Measurements from ENCODE around the gene ARHGEF17.

ARHGEF17 gene

DNA sequence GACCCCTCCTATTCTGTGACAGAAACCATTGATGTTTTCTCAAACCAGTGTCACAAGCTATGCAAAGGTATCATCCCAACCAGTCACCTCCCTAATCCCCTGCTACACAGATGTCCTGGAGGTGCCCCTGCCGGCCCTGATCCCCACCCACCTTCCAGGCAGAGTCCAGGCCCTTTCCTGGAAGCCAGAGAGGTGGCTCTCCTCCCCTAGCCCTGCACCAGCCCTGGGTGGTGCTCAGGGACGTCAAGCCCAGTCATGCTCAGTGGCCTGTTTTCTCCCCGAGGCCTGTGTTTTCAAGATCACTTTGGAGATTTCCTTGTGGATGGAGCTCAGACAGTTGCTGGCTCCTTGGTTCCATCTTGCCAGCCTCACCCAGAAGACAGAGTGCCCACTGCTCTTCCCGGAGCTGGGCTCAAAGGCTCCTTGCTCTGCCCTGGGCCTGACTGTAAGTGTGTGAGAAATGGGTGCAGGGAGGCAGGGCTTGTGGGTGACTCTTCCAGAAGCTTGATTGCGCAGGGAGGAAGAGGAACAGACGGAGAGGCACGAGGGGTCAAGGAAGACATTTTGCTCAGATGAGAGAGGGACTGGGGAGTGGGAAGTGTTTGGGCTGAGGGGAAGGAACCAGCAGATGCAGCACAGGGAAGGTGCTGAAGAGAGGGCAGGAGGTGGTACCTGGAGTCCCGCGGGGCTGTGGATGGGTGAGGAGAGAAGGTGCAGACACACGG lies 24.6 kb upstream of the ARHGEF17 start:
- DNase-seq (ENCODE audit: low read depth, low spot score) = no peak
- in situ Hi-C loops (cut with HindIII; ENCODE audit: low sequenced_read_pairs) = no loop called here
- H3K4me3 ChIP-seq (ENCODE audit: low read depth, low read length) = no peak overlapping the region
- TF ChIP-seq, protein P1, sequence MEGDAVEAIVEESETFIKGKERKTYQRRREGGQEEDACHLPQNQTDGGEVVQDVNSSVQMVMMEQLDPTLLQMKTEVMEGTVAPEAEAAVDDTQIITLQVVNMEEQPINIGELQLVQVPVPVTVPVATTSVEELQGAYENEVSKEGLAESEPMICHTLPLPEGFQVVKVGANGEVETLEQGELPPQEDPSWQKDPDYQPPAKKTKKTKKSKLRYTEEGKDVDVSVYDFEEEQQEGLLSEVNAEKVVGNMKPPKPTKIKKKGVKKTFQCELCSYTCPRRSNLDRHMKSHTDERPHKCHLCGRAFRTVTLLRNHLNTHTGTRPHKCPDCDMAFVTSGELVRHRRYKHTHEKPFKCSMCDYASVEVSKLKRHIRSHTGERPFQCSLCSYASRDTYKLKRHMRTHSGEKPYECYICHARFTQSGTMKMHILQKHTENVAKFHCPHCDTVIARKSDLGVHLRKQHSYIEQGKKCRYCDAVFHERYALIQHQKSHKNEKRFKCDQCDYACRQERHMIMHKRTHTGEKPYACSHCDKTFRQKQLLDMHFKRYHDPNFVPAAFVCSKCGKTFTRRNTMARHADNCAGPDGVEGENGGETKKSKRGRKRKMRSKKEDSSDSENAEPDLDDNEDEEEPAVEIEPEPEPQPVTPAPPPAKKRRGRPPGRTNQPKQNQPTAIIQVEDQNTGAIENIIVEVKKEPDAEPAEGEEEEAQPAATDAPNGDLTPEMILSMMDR (IDR thresholded peaks at IDR 0.05; ENCODE audit: low read depth, low read length) = no peak

DNA sequence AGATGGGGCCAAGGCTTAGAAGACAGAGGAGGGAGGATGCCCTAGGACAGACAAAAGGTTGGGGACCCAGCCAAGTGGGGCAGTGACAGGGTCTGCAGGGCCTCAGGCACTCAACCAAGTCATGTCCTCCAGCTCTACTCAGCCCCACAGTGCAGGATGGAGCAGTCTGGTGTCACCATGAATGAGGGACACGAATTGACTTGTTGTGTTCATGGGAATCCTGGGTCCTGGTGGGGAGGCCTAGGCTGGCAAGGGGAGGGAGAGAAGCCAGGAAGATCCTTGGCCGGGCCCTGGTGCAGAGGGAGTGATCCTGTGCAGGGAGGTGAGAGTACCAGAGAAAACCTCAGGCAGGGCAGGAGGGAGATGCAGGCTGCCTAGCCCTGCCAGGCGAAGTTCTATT lies 24.0 kb upstream of the ARHGEF17 start:
- in situ Hi-C loops (cut with HindIII; ENCODE audit: low sequenced_read_pairs) = no loop called here
- DNase-seq (ENCODE audit: low read depth, low spot score) = no peak
- TF ChIP-seq, protein P1 (IDR thresholded peaks at IDR 0.05; ENCODE audit: low read depth, low read length) = no peak
- H3K4me3 ChIP-seq (ENCODE audit: low read depth, low read length) = no peak overlapping the region

DNA sequence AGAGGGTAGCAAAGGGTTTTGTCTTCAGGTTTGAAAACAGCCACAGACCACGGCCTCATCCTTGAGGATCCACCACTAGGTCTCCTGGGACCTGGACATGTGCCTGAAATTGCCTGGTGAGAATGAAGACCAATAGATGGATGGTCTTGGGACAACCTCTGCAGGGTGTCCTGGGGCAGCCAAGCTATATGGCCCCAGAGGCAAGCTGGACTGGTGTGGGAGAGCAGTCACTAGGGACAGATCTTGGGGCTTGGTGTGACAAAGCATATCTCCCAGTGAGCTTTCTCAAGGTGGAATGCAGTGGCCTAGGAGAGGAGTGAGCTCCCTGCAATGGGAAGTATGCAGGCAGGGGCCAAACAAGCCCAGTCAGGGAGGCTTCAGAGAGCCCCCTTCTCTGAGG lies 22.4 kb upstream of the ARHGEF17 start:
- TF ChIP-seq, protein P1 (IDR thresholded peaks at IDR 0.05; ENCODE audit: low read depth, low read length) = no peak
- DNase-seq (ENCODE audit: low read depth, low spot score) = no peak
- in situ Hi-C loops (cut with HindIII; ENCODE audit: low sequenced_read_pairs) = no loop called here
- H3K4me3 ChIP-seq (ENCODE audit: low read depth, low read length) = no peak overlapping the region

DNA sequence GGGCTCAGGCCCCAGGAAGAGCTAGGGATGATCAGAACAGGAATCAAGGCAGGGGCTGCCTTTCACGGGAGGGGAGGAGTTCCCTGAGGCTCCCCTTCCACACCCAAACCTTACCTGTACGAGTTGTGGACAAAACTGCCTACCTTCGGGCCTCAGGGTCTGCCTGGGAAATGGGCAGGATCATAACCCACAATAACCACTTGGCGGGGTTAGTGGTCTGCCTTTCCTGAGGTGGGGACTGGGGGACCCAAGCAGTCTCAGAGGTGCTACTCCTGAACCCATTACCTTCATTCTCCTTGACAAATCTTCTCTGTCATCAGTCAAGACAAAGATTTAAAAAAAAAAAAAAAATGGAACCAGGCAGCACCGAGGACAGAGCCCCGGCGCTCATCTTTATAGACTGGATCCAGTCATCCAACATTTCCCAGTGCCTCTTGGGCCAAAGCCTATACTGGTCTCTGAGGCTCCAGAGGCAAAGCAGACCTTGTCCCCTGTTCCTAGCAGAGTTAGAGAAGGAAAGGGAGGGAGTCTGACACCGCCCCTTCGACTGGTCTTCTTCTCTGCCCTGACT lies 21.8 kb upstream of the ARHGEF17 start:
- in situ Hi-C loops (cut with HindIII; ENCODE audit: low sequenced_read_pairs) = no loop called here
- H3K4me3 ChIP-seq (ENCODE audit: low read depth, low read length) = no peak overlapping the region
- TF ChIP-seq, protein P1 (IDR thresholded peaks at IDR 0.05; ENCODE audit: low read depth, low read length) = no peak
- no peak for DNase-seq (ENCODE audit: low read depth, low spot score)

DNA sequence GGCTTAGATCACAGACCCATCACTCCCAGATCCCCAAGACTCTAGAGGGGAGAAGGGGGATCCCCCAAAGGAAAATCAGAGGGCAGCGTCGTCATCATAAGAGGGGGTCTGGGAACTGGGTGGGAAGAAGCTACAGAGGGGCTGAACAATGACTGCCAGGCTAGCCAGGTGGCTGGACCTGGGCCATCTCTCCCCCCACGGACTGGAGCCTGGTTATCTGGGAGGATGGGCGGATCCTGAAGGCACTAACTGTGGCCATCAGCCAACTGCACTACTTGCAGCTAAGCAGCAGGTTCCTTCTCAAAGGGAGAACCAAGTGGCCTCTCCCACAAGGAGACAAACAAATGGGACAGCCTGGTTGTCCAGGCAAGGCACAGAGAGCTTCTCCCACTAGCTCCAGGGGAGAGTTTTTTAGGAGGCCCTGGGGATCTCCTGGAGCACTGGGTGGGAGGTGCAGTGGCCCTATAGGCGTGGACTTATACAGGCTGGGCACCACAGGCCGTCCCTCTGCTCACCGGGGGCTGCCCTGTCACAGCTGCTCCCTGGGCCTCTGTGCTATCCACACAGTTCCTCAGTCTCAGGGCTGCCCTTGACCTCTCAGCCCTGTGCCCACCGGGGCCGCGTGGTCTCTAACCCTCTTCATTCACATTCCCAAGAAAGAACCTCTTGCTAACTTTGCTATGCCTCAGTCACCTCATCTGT lies 20.5 kb upstream of the ARHGEF17 start:
- H3K4me3 ChIP-seq (ENCODE audit: low read depth, low read length) = no peak overlapping the region
- TF ChIP-seq, protein P1 (IDR thresholded peaks at IDR 0.05; ENCODE audit: low read depth, low read length) = no peak
- DNase-seq (ENCODE audit: low read depth, low spot score) = no peak
- in situ Hi-C loops (cut with HindIII; ENCODE audit: low sequenced_read_pairs) = no loop called here

DNA sequence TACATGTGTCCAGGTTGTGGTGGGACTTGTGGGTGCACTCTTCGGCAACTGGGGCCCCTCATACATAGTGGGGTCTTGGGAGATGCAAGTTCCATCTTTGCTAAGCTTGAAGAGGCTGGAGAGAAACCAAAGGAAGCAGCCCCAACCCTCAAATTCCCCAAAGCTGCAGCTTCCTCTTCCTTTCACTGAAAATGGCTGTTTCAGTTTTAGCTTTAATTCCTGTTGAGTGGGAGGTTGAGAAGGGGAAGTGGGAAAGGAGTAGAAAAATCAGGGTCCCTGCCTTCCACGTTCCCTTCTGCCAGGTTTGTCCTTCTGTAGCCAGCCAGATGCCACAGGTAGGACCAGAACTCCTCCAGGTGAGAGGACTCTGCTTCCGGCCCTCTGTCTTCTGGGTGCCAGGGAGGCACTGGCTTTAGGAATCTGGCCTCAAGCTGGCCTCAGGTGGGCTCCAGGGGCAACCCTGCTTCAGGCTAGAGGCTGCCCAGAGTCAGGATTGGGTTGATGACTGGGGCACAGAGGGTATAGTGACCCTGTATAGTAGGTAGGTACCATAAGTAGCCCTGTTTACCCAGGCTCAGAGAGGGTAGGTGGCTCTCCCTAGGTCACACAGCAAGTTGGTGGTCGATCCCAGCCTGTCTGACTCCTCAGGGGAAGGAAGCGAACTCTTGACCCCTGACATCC lies 19.7 kb upstream of the ARHGEF17 start:
- H3K4me3 ChIP-seq (ENCODE audit: low read depth, low read length) = no peak overlapping the region
- in situ Hi-C loops (cut with HindIII; ENCODE audit: low sequenced_read_pairs) = no loop called here
- DNase-seq (ENCODE audit: low read depth, low spot score) = no peak
- TF ChIP-seq, protein P1 (IDR thresholded peaks at IDR 0.05; ENCODE audit: low read depth, low read length) = no peak
